HTERT RPE-1 (cell line): ENCODE measurements around the gene TCF7L1.

Experiments
- in situ Hi-C: fragments of 300-500 bp; cut with MboI; formaldehyde crosslinking; loops from 4 replicates; pipeline ENCODE4 v1.14.3; 2020; ENCODE audit warnings: low sequenced_read_pairs

Gene TCF7L1

GRCh38 chr2:85273738-85274731 is 140.8 kb downstream of the TCF7L1 start:
- in situ Hi-C loops, result no loop called here

DNA sequence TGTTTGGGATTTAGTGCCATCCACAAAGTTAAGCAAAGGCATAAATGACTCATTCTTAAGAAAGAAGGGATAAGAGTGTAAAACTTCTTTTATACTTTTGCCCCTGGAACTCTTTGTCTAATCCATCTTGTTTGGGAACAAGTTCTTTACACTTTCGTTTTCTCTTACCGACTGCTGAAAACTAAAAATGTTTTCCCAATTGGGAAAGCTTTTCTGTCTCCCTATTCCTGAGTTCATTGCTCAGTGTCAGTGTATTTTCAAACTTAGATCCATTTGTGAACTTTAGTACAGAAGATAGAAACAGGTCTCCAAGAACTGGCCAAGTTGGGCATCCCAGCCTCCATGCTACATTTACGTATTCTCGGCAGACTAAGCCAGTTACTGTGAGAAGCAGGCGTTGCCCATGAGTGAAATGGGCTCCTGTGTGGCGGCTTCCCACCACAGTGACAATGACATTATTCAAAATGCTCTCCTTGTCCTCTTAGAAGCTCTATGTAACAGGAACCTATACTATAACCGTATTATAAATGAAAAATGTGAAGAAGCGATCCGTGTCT is 142.9 kb downstream of the TCF7L1 start:
- in situ Hi-C loops, result loop anchor here (25.0 kb wide), 1 partner anchor 214 kb away; no protein-coding TSS in a partner anchor

- in situ Hi-C loops, result loop anchor here (25.0 kb wide), 1 partner anchor 214 kb away; no protein-coding TSS in a partner anchor
Observed at GRCh38 chr2:85276571-85277118, 143.5 kb downstream of the TCF7L1 start.

DNA sequence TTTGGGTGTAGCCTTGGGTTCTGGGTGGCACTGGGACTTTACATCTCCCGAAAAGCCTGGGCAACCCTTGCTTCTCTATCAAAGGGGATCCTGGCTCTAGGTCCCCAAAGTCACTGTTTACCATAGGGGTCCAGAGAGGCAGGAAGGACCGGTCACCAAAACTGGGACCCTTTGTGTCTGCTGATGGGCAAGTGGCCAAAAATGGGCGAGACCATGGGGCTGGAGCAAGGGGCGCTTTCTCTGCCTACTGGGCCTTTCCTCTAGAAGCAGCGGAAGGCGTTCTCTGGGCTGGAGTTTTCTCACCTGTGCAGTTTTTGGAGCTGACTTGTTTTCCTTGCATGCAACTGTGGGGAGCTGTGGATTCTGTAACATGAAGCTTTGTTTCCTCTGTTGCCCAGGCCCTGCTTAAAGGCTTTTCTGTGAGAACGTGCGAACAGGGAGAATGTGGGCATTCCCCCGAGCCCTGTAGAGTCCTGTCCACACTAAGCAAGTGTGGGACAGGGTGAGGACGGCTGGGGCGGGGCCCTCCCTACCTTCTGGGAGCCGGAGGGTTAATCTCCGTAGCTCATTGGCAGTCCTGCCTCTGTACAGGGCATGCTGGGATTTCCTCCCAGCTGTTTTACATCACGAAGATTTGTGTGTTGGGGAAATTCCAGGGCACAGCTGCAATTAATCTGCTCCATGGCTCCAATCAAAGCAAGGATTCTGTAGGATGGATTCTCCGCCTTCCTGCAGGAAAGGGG is 144.4 kb downstream of the TCF7L1 start:
- in situ Hi-C loops, result loop anchor here (25.0 kb wide), 1 partner anchor 215 kb away; no protein-coding TSS in a partner anchor

DNA sequence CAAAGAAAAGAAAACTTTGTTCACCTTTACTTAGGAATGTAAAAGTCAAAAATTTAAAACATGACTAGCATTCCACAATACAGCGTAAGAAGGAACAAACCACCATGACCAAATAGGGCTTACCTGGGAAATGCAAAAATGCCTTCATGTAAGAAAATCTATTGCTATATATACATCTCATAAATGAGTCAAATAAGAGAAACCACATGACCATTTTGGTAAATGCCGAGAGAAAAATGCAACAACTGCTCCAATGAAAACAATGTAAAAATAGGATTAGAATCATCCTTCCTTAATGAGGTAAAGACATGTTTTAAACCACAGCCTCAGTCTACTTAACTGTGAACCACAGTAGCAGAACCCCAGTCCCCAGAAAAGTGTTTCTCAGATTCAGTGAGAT is 145.2 kb downstream of the TCF7L1 start:
- in situ Hi-C loops, result loop anchor here (25.0 kb wide), 1 partner anchor 216 kb away; no protein-coding TSS in a partner anchor

- in situ Hi-C loops, result loop anchor here (25.0 kb wide), 1 partner anchor 219 kb away; no protein-coding TSS in a partner anchor
Observed at GRCh38 chr2:85281553-85281952, 148.4 kb downstream of the TCF7L1 start.

DNA sequence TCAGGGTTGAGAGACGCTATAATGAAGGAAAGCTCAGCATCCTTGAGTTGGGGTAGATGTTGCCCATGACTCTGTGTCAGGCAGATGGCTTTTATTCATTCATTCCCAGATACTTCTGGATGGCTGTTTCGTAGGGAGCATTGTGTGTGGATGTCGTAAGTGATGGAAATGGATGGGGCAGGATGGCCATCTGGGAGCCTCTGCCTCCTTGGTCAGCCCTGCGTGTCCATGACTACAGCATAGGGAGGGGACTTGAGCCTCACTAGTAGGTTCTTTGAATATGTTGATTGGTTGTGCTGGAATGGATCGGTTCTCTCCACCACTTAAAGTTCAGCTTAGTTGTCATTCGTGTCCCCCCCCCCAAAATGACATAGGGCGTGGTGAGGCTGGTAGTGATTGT is 149.7 kb downstream of the TCF7L1 start:
- in situ Hi-C loops, result loop anchor here (25.0 kb wide), 1 partner anchor 221 kb away; no protein-coding TSS in a partner anchor

- in situ Hi-C loops, result loop anchor here (25.0 kb wide), 1 partner anchor 221 kb away; no protein-coding TSS in a partner anchor
Observed at GRCh38 chr2:85283641-85284040, 150.4 kb downstream of the TCF7L1 start.

- in situ Hi-C loops, result loop anchor here (25.0 kb wide), 1 partner anchor 225 kb away; no protein-coding TSS in a partner anchor
Observed at GRCh38 chr2:85286918-85287317, 153.7 kb downstream of the TCF7L1 start.

- in situ Hi-C loops, result loop anchor here (25.0 kb wide), 1 partner anchor 225 kb away; no protein-coding TSS in a partner anchor
Observed at GRCh38 chr2:85287721-85288120, 154.5 kb downstream of the TCF7L1 start.

DNA sequence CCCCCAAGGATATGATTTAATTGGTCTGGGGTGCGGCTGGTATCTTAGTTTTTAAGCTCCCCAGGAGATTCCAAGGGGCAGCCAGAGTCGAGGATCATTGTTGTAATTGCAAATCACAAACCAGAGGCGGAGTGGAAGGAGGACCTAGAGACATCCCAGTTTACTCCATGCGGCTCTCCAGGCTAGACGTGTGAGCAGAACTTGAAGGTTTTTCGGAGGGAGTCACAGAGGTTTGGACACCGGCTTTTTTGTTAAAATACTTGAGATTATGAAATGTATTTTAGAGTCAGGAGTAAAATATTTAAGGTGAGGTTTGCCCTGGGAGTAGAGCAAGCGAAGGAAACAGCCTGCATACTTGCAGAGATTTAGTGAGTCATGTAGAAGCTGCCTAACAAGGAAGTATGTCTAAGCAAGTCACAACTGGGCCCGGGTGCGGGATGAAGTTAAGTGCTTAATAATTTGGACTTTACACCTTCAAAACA is 155.1 kb downstream of the TCF7L1 start:
- in situ Hi-C loops, result loop anchor here (25.0 kb wide), 1 partner anchor 226 kb away; no protein-coding TSS in a partner anchor

DNA sequence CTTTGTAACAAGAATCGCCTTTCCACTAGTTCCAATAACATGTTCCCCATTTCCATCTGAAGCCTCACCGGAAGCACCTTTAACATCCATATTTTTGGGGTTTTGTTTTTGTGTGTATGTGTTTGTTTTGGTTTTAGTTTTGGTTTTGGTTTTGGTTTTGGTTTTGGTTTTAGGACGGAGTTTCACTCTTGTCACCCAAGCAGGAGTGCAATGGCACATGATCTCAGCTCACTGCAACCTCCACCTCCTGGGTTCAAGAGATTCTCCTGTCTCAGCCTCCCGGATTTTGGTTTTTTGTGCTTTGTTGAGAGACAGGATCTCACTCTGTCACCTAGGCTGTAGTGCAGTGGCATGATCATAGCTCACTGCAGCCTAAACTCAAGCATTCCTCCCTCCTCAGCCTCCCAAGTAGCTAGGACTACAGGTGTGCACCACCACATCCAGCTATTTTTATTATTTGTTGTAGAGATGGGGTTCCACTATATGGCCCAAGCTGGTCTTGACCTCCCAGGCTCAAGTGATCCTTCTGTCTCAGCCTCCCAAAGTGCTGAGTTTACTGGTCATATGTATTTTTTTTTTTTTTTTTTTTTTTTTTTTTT is 158.3 kb downstream of the TCF7L1 start:
- in situ Hi-C loops, result loop anchor here (25.0 kb wide), 1 partner anchor 229 kb away; no protein-coding TSS in a partner anchor

DNA sequence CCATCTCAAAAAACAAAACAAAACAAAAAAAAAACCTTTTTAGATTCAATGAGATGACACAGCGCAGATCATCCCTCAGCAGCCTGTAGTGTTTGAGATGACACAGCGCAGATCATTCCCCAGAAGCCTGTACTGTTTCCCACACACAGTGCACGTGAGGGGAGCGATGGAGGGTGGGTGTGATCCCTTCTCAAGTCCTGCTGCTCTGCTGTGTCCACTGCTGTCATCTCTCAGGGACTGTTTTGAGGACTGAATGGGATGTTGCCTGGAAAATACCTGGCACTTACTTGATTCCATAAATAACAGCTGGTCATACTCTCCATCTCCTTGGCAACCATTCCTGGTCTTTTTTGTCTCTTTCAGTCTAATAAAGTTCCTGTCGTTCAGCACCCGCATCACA is 168.9 kb downstream of the TCF7L1 start:
- in situ Hi-C loops, result no loop called here

DNA sequence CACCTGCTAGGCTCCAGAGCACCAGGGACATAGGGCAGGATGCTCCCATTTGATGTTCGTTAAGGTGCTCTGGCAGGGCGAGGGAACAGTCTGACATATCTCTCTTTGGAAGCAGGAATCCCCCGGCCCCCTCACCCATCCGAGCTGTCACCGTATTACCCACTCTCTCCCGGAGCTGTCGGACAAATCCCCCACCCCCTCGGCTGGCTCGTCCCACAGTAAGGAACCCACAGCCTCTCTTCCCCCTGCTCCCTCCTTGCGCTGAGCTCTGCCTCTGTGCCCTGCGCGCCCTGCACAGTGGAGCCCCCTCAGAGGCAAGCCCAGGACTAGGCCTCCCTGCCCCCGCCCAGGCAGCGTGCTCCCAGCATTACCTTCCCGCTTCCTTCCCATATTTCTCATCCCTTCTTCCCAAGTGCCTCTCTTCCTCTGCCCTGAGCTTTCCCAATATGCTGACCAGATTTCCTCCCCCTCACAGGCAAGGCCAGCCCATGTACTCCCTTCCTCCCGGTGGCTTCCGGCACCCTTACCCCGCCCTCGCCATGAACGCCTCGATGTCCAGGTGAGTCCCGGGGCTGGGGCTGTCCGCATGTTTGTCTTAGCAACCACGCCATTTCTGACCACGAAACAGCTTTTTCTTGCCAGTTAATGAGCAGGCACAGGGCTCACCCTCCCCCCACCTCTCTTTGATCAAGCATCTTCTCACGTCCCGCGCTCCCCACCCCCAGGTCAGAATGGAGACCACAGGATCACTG is 170.8 kb downstream of the TCF7L1 start:
- in situ Hi-C loops, result no loop called here

- in situ Hi-C loops, result no loop called here
Observed at GRCh38 chr2:85307527-85307897, 174.3 kb downstream of the TCF7L1 start.

GRCh38 chr2:85308201-85308600 is 175.0 kb downstream of the TCF7L1 start:
- in situ Hi-C loops, result no loop called here

GRCh38 chr2:85308896-85309555 is 175.8 kb downstream of the TCF7L1 start:
- in situ Hi-C loops, result no loop called here

DNA sequence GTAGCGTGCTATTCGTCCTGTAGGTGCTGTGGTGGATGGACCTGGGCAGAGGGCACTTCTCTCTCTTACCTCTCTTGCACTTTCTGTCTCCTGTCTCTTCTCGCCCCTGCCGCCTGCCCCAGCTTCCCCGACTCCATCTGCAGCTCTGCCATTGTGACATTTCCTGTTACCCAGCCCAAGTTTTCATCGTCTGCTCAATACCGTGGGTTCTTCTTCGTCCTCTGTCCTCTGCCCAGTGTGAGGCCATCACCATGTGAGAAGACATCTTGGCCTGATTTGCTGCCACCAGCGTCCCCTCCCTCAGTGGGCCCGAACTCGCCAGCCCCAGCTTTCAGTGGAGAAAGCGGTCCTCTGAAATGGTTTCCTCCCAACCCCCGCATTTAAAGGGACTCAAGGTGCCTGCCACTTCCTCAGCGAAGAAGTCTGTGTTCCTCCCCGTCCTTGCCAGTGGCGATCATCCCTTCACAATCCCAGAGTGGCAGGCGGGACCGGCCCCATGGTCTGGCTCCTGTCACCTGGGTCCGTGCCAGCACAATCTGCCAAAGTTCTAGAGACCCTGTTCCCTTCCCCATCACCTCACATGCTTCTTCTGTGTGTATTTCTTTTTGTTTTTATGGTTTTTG is 176.6 kb downstream of the TCF7L1 start:
- in situ Hi-C loops, result no loop called here
